H9 (cell line): ENCODE results near the gene ATP2B2. TPM values are rescaled to one million over a fixed set of nuclear protein-coding genes. Genes with fewer than 3 reads are reported as not detected.

Experiments used
- DNase-seq: peaks from one replicate; pipeline ENCODE4 v3.0.0-alpha.2; 2017
- H2AFZ ChIP-seq: one replicate; pipeline ENCODE4 v1.6.1; 2013; ENCODE audit warnings: mild to moderate bottlenecking, low read length, control low read depth, moderate library complexity
- H2AK5ac ChIP-seq: 2 replicates; pipeline ENCODE4 v1.6.1; 2013; ENCODE audit warnings: low read length, control low read depth, mixed read lengths; ENCODE audit not compliant: insufficient read length
- H2BK120ac ChIP-seq: one replicate; pipeline ENCODE4 v1.6.1; 2013; ENCODE audit warnings: low read depth, mild to moderate bottlenecking, low read length, control low read depth, inconsistent platforms; ENCODE audit not compliant: poor library complexity, severe bottlenecking
- H2BK12ac ChIP-seq: 2 replicates; pipeline ENCODE4 v1.6.1; 2013; ENCODE audit warnings: low read length, control low read depth, mixed read lengths, low read depth; ENCODE audit not compliant: insufficient read length
- H2BK15ac ChIP-seq: 2 replicates; pipeline ENCODE4 v1.6.1; 2013; ENCODE audit warnings: low read depth, low read length, control low read depth
- H2BK20ac ChIP-seq: one replicate; pipeline ENCODE4 v1.6.1; 2013; ENCODE audit warnings: low read depth, mild to moderate bottlenecking, low read length, control low read depth, inconsistent platforms; ENCODE audit not compliant: poor library complexity, severe bottlenecking
- H2BK5ac ChIP-seq: 2 replicates; pipeline ENCODE4 v1.6.1; 2013; ENCODE audit warnings: low read length, control low read depth, mixed read lengths; ENCODE audit not compliant: insufficient read length
- H3K14ac ChIP-seq: 2 replicates; pipeline ENCODE4 v1.6.1; 2013; ENCODE audit warnings: low read length, control low read depth; ENCODE audit not compliant: insufficient read depth
- H3K18ac ChIP-seq: 2 replicates; pipeline ENCODE4 v1.6.1; 2013; ENCODE audit warnings: low read depth, mild to moderate bottlenecking, mixed read lengths, low read length, control low read depth; ENCODE audit not compliant: insufficient read length
- H3K23ac ChIP-seq: 2 replicates; pipeline ENCODE4 v1.6.1; 2013; ENCODE audit warnings: low read length, control low read depth, mixed read lengths, low read depth; ENCODE audit not compliant: insufficient read length
- H3K23me2 ChIP-seq: 2 replicates; pipeline ENCODE4 v1.6.1; 2013; ENCODE audit warnings: low read depth, mild to moderate bottlenecking, mixed read lengths, low read length, control low read depth; ENCODE audit not compliant: insufficient read length, poor library complexity, severe bottlenecking
- H3K27ac ChIP-seq: 2 replicates; pipeline ENCODE4 v1.5.1; 2013; ENCODE audit warnings: low read length, control low read depth, mixed read lengths, low read depth; ENCODE audit not compliant: insufficient read length
- H3K27me3 ChIP-seq: 2 replicates; pipeline ENCODE4 v1.6.1; 2013; ENCODE audit warnings: low read length, control low read depth, inconsistent platforms; ENCODE audit not compliant: insufficient read depth
- H3K4ac ChIP-seq: 2 replicates; pipeline ENCODE4 v1.6.1; 2013; ENCODE audit warnings: low read depth, mild to moderate bottlenecking, control low read depth, inconsistent platforms, low read length, moderate library complexity
- H3K4me1 ChIP-seq: 2 replicates; pipeline ENCODE4 v1.6.1; 2013; ENCODE audit warnings: low read length, control low read depth, inconsistent platforms; ENCODE audit not compliant: insufficient read depth
- H3K4me2 ChIP-seq: 2 replicates; pipeline ENCODE4 v1.6.1; 2013; ENCODE audit warnings: low read length, control low read depth, mixed read lengths; ENCODE audit not compliant: insufficient read length, insufficient read depth
- H3K56ac ChIP-seq: 2 replicates; pipeline ENCODE4 v1.6.1; 2013; ENCODE audit warnings: low read depth, mild to moderate bottlenecking, mixed read lengths, low read length, control low read depth; ENCODE audit not compliant: insufficient read length
- H3K79me1 ChIP-seq: 2 replicates; pipeline ENCODE4 v1.6.1; 2013; ENCODE audit warnings: low read depth, mild to moderate bottlenecking, moderate library complexity, low read length, control low read depth, inconsistent platforms; ENCODE audit not compliant: insufficient read depth, poor library complexity, severe bottlenecking
- H3K79me2 ChIP-seq: 2 replicates; pipeline ENCODE4 v1.6.1; 2013; ENCODE audit warnings: low read length, control low read depth, inconsistent platforms; ENCODE audit not compliant: insufficient read depth
- H3K9ac ChIP-seq: 2 replicates; pipeline ENCODE4 v1.6.1; 2013; ENCODE audit warnings: low read length, control low read depth, mixed read lengths; ENCODE audit not compliant: insufficient read length; ENCODE audit errors: extremely low read depth
- H3K9me3 ChIP-seq: one replicate; pipeline ENCODE4 v1.6.1; 2013; ENCODE audit warnings: low read depth, low read length, inconsistent platforms; ENCODE audit not compliant: control insufficient read depth
- H3T11ph ChIP-seq: one replicate; pipeline ENCODE4 v1.6.1; 2013; ENCODE audit warnings: mild to moderate bottlenecking, low read length, control low read depth, inconsistent platforms
- H4K20me1 ChIP-seq: one replicate; pipeline ENCODE4 v1.6.1; 2013; ENCODE audit not compliant: control insufficient read depth, insufficient read length, insufficient read depth
- H4K5ac ChIP-seq: 2 replicates; pipeline ENCODE4 v1.6.1; 2013; ENCODE audit warnings: low read depth, mild to moderate bottlenecking, mixed read lengths, low read length, control low read depth; ENCODE audit not compliant: insufficient read length
- H4K8ac ChIP-seq: replicated peaks from 2 replicates; pipeline ENCODE4 v1.6.1; 2013; ENCODE audit warnings: low read length, control low read depth, mixed read lengths, low read depth; ENCODE audit not compliant: insufficient read length
- H4K91ac ChIP-seq: 2 replicates; pipeline ENCODE4 v1.6.1; 2013; ENCODE audit warnings: low read depth, mild to moderate bottlenecking, moderate library complexity, mixed read lengths, low read length, control low read depth; ENCODE audit not compliant: insufficient read length
- H3K27ac Mint-ChIP-seq, 3 experiments: 2 replicates in 2 of 3; 3 replicates in 1 of 3; pipeline ENCODE4 v1.8.0; 2020 to 2021; ENCODE audit warnings: mixed read lengths in 3 of 3, mild to moderate bottlenecking in 1 of 3, moderate library complexity in 1 of 3
- H3K27me3 Mint-ChIP-seq: 2 replicates; pipeline ENCODE4 v1.8.0; 2021; ENCODE audit warnings: low read depth, mild to moderate bottlenecking, moderate library complexity, mixed read lengths
- H3K36me3 Mint-ChIP-seq, 3 experiments: 2 replicates in 2 of 3; 3 replicates in 1 of 3; pipeline ENCODE4 v1.8.0; 2020 to 2021; ENCODE audit warnings: low read depth in 3 of 3, mixed read lengths in 3 of 3; ENCODE audit not compliant: insufficient read depth in 1 of 3
- H3K4me1 Mint-ChIP-seq, 2 experiments: 2 replicates each; pipeline ENCODE4 v1.8.0; 2020; ENCODE audit warnings: mixed read lengths in 2 of 2
- H3K4me3 Mint-ChIP-seq, 2 experiments: 2 replicates in 1 of 2; 3 replicates in 1 of 2; pipeline ENCODE4 v1.8.0; 2020 to 2021; ENCODE audit warnings: mild to moderate bottlenecking in 2 of 2, mixed read lengths in 2 of 2, moderate library complexity in 1 of 2
- H3K9me3 Mint-ChIP-seq, 2 experiments: 2 replicates in 1 of 2; 3 replicates in 1 of 2; pipeline ENCODE4 v1.8.0; 2020; ENCODE audit warnings: mild to moderate bottlenecking in 2 of 2, mixed read lengths in 2 of 2, moderate library complexity in 1 of 2
- WGBS: extraction: QIAGEN DNeasy Blood & Tissue Kit; methylation state at CpG from one replicate; pipeline ENCODE4 v1.1.7; 2013; ENCODE audit warnings: missing lambda C conversion rate, low lambda C conversion rate, mixed read lengths; ENCODE audit not compliant: insufficient read length; ENCODE audit errors: extremely low coverage; 5-methylcytosine and 5-hydroxymethylcytosine counted together
- total RNA-seq: library from RNA; stranded (reverse); gene quantifications from 2 replicates; pipeline ENCODE4 v1.2.1, GENCODE V29; 2021
- TF ChIP-seq, protein P1 (sequence below): fragments of 200-600 bp; sonication (generic); conservative IDR thresholded peaks from 3 replicates; pipeline ENCODE4 v1.8.0; 2021; ENCODE audit warnings: antibody characterized with exemption, mild to moderate bottlenecking

ATP2B2 gene
- total RNA-seq, 1 experiment from 2014 or later, result 0.33 TPM

DNA sequence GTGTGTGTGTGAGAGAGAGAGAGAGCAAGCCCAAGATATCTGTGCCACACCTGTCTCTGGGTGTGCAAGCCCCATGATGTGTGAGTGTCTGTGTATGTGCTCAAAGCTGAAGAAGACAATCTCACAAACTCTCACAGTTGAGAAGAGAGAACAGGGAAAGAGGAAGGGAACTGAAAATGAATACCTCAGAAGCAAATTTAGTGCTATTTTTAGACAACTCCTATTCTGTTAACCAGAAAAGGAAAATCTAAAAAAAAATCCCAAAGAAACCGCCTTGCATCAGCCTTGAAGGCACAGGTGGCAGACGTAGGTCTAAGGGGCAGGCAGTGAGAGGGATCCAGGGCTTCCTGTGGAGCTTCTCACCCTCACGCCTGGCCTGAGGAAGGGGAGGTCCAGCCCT, 47.8 kb downstream of the ATP2B2 start:
- no peak overlapping the region for H2BK12ac ChIP-seq
- H3K14ac ChIP-seq, result no peak overlapping the region
- no peak for DNase-seq
- H2BK20ac ChIP-seq, result no peak overlapping the region
- Mint-ChIP-seq H3K4me1 (peaks cover 0 to 14% of the 10 kb centered on the region in 2 experiments; a peak in 1 of 4 replicates), H3K27me3 (peaks cover 23% of the 10 kb centered on the region), H3K4me3 (no peak overlapping the region), H3K36me3 (no peaks in the 10 kb centered on the region; a peak in 1 of 7 replicates), H3K9me3 (no peaks in the 10 kb centered on the region; a peak in 1 of 5 replicates), H3K27ac (no peak overlapping the region)
- no peaks in the 10 kb centered on the region for H3K23me2 ChIP-seq
- H4K8ac ChIP-seq, result no peak overlapping the region
- H2AFZ ChIP-seq, result no peak overlapping the region
- H3K4me1 ChIP-seq, result no peaks in the 10 kb centered on the region
- H3K4ac ChIP-seq, result no peak overlapping the region
- no peak overlapping the region for H3K27ac ChIP-seq
- no peaks in the 10 kb centered on the region for H3K27me3 ChIP-seq
- no peak overlapping the region for H3K9ac ChIP-seq
- H3K18ac ChIP-seq, result no peak overlapping the region
- H4K91ac ChIP-seq, result no peak overlapping the region
- no peak overlapping the region for H4K5ac ChIP-seq
- H3K4me2 ChIP-seq, result no peak overlapping the region
- H3K9me3 ChIP-seq, result no peaks in the 10 kb centered on the region
- H2AK5ac ChIP-seq, result no peak overlapping the region
- H3T11ph ChIP-seq, result no peak overlapping the region
- H3K79me2 ChIP-seq, result no peaks in the 10 kb centered on the region
- H3K23ac ChIP-seq, result no peak overlapping the region
- no peak overlapping the region for H2BK120ac ChIP-seq
- H2BK5ac ChIP-seq, result no peak overlapping the region
- TF ChIP-seq, protein P1, sequence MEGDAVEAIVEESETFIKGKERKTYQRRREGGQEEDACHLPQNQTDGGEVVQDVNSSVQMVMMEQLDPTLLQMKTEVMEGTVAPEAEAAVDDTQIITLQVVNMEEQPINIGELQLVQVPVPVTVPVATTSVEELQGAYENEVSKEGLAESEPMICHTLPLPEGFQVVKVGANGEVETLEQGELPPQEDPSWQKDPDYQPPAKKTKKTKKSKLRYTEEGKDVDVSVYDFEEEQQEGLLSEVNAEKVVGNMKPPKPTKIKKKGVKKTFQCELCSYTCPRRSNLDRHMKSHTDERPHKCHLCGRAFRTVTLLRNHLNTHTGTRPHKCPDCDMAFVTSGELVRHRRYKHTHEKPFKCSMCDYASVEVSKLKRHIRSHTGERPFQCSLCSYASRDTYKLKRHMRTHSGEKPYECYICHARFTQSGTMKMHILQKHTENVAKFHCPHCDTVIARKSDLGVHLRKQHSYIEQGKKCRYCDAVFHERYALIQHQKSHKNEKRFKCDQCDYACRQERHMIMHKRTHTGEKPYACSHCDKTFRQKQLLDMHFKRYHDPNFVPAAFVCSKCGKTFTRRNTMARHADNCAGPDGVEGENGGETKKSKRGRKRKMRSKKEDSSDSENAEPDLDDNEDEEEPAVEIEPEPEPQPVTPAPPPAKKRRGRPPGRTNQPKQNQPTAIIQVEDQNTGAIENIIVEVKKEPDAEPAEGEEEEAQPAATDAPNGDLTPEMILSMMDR, result no peak
- WGBS, result no CpG with 5 or more reads among the region's 3 CpGs
- H3K79me1 ChIP-seq, result no peaks in the 10 kb centered on the region
- no peaks in the 10 kb centered on the region for H4K20me1 ChIP-seq
- H2BK15ac ChIP-seq, result no peak overlapping the region
- no peak overlapping the region for H3K56ac ChIP-seq
